Panc1 (cell line): ENCODE measurements around the gene PTX4.

Experiments used
- CTCF ChIP-seq: fragments of 450-650 bp; IDR thresholded peaks from 2 replicates; pipeline ENCODE4 v1.5.1; 2017; ENCODE audit warnings: mild to moderate bottlenecking
- POLR2AphosphoS5 ChIP-seq: IDR thresholded peaks from 2 replicates; pipeline ENCODE4 v1.6.1; 2012; ENCODE audit warnings: mild to moderate bottlenecking, low read depth, low read length, moderate library complexity

GRCh38 chr16:1511662-1512569, 23.2 kb upstream of the PTX4 start:
- no peak for TF ChIP-seq POLR2AphosphoS5
- TF ChIP-seq CTCF: no peak
